PC-3 (cell line): ENCODE data around the gene CLSTN3.

Source experiments
- CTCF ChIP-seq: fragments of 300-600 bp; sonication (generic); conservative IDR thresholded peaks from 2 replicates; pipeline ENCODE4 v1.5.1; 2017; ENCODE audit warnings: antibody characterized with exemption, low read depth, mild to moderate bottlenecking, low read length
- EZH2phosphoT487 ChIP-seq: fragments of 300-600 bp; sonication (generic); IDR thresholded peaks from 2 replicates; pipeline ENCODE4 v1.6.1; 2018; ENCODE audit warnings: mild to moderate bottlenecking, antibody characterized with exemption, low read length, borderline replicate concordance

GRCh38 chr12:7137908-7138307 lies 7.7 kb downstream of the CLSTN3 start:
- no peak for TF ChIP-seq CTCF
- no peak for TF ChIP-seq EZH2phosphoT487
